KMS-11 (cell line): Measurements from ENCODE around the gene BCL2L11.
A peak's percentile ranks its signal among the peaks of the same experiment; 100 is the strongest.
"Not testable (repeated sequence)": the region's sequence is repeated elsewhere in the genome, so short reads cannot be mapped to it uniquely, and the experiment has no call there.

Source experiments
- H2AFZ ChIP-seq: fragments of 200-600 bp; sonication (generic); 2 replicates; pipeline ENCODE4 v1.6.1; 2016; ENCODE audit warnings: antibody characterized with exemption, mixed run types, low read depth
- H3K27ac ChIP-seq: fragments of 200-600 bp; sonication (generic); 2 replicates; pipeline ENCODE4 v1.6.1; 2016; ENCODE audit warnings: mild to moderate bottlenecking, mixed run types
- H3K27me3 ChIP-seq: fragments of 200-600 bp; sonication (generic); 2 replicates; pipeline ENCODE4 v1.6.1; 2017; ENCODE audit warnings: mild to moderate bottlenecking, low read depth, mixed run types, moderate library complexity; ENCODE audit not compliant: insufficient read depth
- H3K36me3 ChIP-seq: fragments of 200-600 bp; sonication (generic); 2 replicates; pipeline ENCODE4 v1.6.1; 2017; ENCODE audit warnings: mild to moderate bottlenecking, mixed run types; ENCODE audit not compliant: insufficient read depth
- H3K4me1 ChIP-seq: fragments of 200-600 bp; sonication (generic); 2 replicates; pipeline ENCODE4 v1.6.1; 2016; ENCODE audit warnings: mild to moderate bottlenecking, low read depth, mixed run types; ENCODE audit not compliant: poor library complexity, severe bottlenecking
- H3K4me2 ChIP-seq: fragments of 200-600 bp; sonication (generic); 2 replicates; pipeline ENCODE4 v1.7.0; 2016; ENCODE audit warnings: mild to moderate bottlenecking, mixed run types
- H3K4me3 ChIP-seq: fragments of 200-600 bp; sonication (generic); IDR thresholded peaks from 2 replicates; pipeline ENCODE4 v1.6.1; 2017; ENCODE audit warnings: low read depth, low read length, mixed read lengths; ENCODE audit not compliant: insufficient read depth
- H3K79me2 ChIP-seq: fragments of 200-600 bp; sonication (generic); 2 replicates; pipeline ENCODE4 v1.6.1; 2016; ENCODE audit warnings: low read depth, mixed run types; ENCODE audit not compliant: insufficient read depth
- H3K9ac ChIP-seq: fragments of 200-600 bp; sonication (generic); 2 replicates; pipeline ENCODE4 v1.6.1; 2016; ENCODE audit warnings: mild to moderate bottlenecking, mixed run types
- H4K20me1 ChIP-seq: fragments of 200-600 bp; sonication (generic); 2 replicates; pipeline ENCODE4 v1.6.1; 2016; ENCODE audit warnings: mild to moderate bottlenecking, mixed run types; ENCODE audit not compliant: insufficient read depth
- CTCF ChIP-seq: fragments of 200-600 bp; sonication (generic); conservative IDR thresholded peaks from 2 replicates; pipeline ENCODE4 v1.6.1; 2017; ENCODE audit warnings: low read depth, mild to moderate bottlenecking, antibody characterized with exemption, low read length, moderate library complexity, mixed read lengths

Gene BCL2L11

GRCh38 chr2:111120253-111121027 is at the start of gene BCL2L11:
Gene BCL2L11, plus strand, starts transcription at chr2:111120914. Its CDS starts 2,832 bp downstream, at chr2:111123746.
- peak within 1 kb of the TSS; percentile 64; the same call in 1 of the 2 replicates for H3K9ac ChIP-seq
- no peaks in the 10 kb centered on the region for H3K36me3 ChIP-seq
- no peaks in the 10 kb centered on the region for H3K27me3 ChIP-seq
- peaks cover 33% of the 10 kb centered on the region; the same call in 1 of the 2 replicates for H3K79me2 ChIP-seq
- no peak within 1 kb of the TSS for H3K4me3 ChIP-seq
- peaks cover 11% of the 10 kb centered on the region for H3K4me1 ChIP-seq
- H2AFZ ChIP-seq: no peak within 1 kb of the TSS
- peak within 1 kb of the TSS; percentile 64 for H3K27ac ChIP-seq
- H4K20me1 ChIP-seq: no peaks in the 10 kb centered on the region
- H3K4me2 ChIP-seq: 0 out of 2 replicates have a peak within 1 kb of the TSS, but pooled peaks have one; percentile 13
- no peak for TF ChIP-seq CTCF

GRCh38 chr2:111071600-111072171 is 49.0 kb upstream of the BCL2L11 start:
- H3K4me2 ChIP-seq: no peak overlapping the region
- no peak overlapping the region for H3K9ac ChIP-seq

GRCh38 chr2:111072220-111072871 is 48.4 kb upstream of the BCL2L11 start:
- Histone ChIP-seq H3K27ac (no peak overlapping the region), H3K9ac (no peak overlapping the region), H3K4me2 (no peak overlapping the region), H3K79me2 (no peaks in the 10 kb centered on the region), H3K4me1 (no peaks in the 10 kb centered on the region), H3K4me3 (no peak overlapping the region), H4K20me1 (no peaks in the 10 kb centered on the region), H3K27me3 (no peaks in the 10 kb centered on the region), H3K36me3 (no peaks in the 10 kb centered on the region), H2AFZ (no peak overlapping the region)
- no peak for TF ChIP-seq CTCF

More at GRCh38 chr2:111071600-111072171, 49.0 kb upstream of the BCL2L11 start:
- TF ChIP-seq CTCF: no peak
- no peak overlapping the region for H3K4me3 ChIP-seq
- no peaks in the 10 kb centered on the region for H3K36me3 ChIP-seq
- no peaks in the 10 kb centered on the region for H3K4me1 ChIP-seq
- H4K20me1 ChIP-seq: no peaks in the 10 kb centered on the region
- H3K79me2 ChIP-seq: no peaks in the 10 kb centered on the region
- no peak overlapping the region for H3K27ac ChIP-seq
- no peaks in the 10 kb centered on the region for H3K27me3 ChIP-seq
- no peak overlapping the region for H2AFZ ChIP-seq

GRCh38 chr2:111082659-111083058 is 38.1 kb upstream of the BCL2L11 start:
- H3K79me2 ChIP-seq, H3K27me3 ChIP-seq, H3K27ac ChIP-seq, H3K36me3 ChIP-seq, H3K4me3 ChIP-seq, H3K9ac ChIP-seq, H3K4me2 ChIP-seq, H2AFZ ChIP-seq, H3K4me1 ChIP-seq, H4K20me1 ChIP-seq: not testable (repeated sequence)
